Keratinocyte (primary cell): ENCODE results near the gene SYNJ2. TPM values are rescaled to one million over a fixed set of nuclear protein-coding genes. Genes with fewer than 3 reads are reported as not detected.

Experiments used
- DNase-seq: peaks from one replicate; pipeline ENCODE4 v3.0.0-alpha.2; 2011; ENCODE audit warnings: low read depth, missing footprints, low spot score
- FAIRE-seq: peaks from 2 replicates; lab custom pipeline; 2011; peaks lifted over from hg19 to GRCh38; lab: Jason Lieb, UNC
- H2AFZ ChIP-seq: 2 replicates; pipeline ENCODE4 v1.6.0; 2012; ENCODE audit warnings: low read length, control low read depth, inconsistent platforms; ENCODE audit not compliant: control insufficient read depth
- H3K27ac ChIP-seq: 2 replicates; pipeline ENCODE4 v1.5.1; 2011; ENCODE audit warnings: low read length; ENCODE audit not compliant: control insufficient read depth, insufficient read depth
- H3K27me3 ChIP-seq: 3 replicates; pipeline ENCODE4 v1.6.0; 2011; ENCODE audit warnings: low read length; ENCODE audit not compliant: control insufficient read depth, insufficient read depth; ENCODE audit errors: extremely low read depth
- H3K36me3 ChIP-seq, 2 experiments: 2 replicates in 1 of 2; 3 replicates in 1 of 2; pipeline ENCODE4 v1.5.1; 2011; ENCODE audit warnings: low read length in 2 of 2, mild to moderate bottlenecking in 1 of 2; ENCODE audit not compliant: control insufficient read depth in 2 of 2, insufficient read depth in 2 of 2; ENCODE audit errors: extremely low read depth in 1 of 2
- H3K4me1 ChIP-seq: 3 replicates; pipeline ENCODE4 v1.5.1; 2011; ENCODE audit warnings: low read length; ENCODE audit not compliant: control insufficient read depth, insufficient read depth; ENCODE audit errors: extremely low read depth
- H3K4me2 ChIP-seq: 3 replicates; pipeline ENCODE4 v1.6.0; 2011; ENCODE audit warnings: low read depth, low read length; ENCODE audit not compliant: control insufficient read depth, insufficient read depth; ENCODE audit errors: extremely low read depth
- H3K4me3 ChIP-seq, 3 experiments: fragments of 200-600 bp in 1 of 3; sonication (generic) in 1 of 3; 2 replicates in 2 of 3; 3 replicates in 1 of 3; pipeline ENCODE4 v1.5.1; 2011 to 2016; ENCODE audit warnings: low read length in 3 of 3, mild to moderate bottlenecking in 3 of 3, control low read depth in 2 of 3, inconsistent platforms in 1 of 3, low read depth in 1 of 3, mixed read lengths in 1 of 3, mixed run types in 1 of 3, moderate library complexity in 1 of 3; ENCODE audit not compliant: control insufficient read depth in 2 of 3, insufficient read depth in 2 of 3; ENCODE audit errors: extremely low read depth in 1 of 3
- H3K79me2 ChIP-seq: 2 replicates; pipeline ENCODE4 v1.6.0; 2012; ENCODE audit warnings: low read length; ENCODE audit not compliant: control insufficient read depth, insufficient read depth
- H3K9ac ChIP-seq: 3 replicates; pipeline ENCODE4 v1.6.0; 2011; ENCODE audit warnings: low read length; ENCODE audit not compliant: control insufficient read depth, insufficient read depth; ENCODE audit errors: extremely low read depth
- H3K9me1 ChIP-seq: 3 replicates; pipeline ENCODE4 v1.6.0; 2011; ENCODE audit warnings: low read length; ENCODE audit not compliant: control insufficient read depth, insufficient read depth; ENCODE audit errors: extremely low read depth
- H3K9me3 ChIP-seq: 2 replicates; pipeline ENCODE4 v1.5.1; 2012; ENCODE audit warnings: low read depth, low read length; ENCODE audit not compliant: control insufficient read depth
- H4K20me1 ChIP-seq: 3 replicates; pipeline ENCODE4 v1.6.0; 2011; ENCODE audit warnings: low read length; ENCODE audit not compliant: control insufficient read depth, insufficient read depth; ENCODE audit errors: extremely low read depth
- EZH2 ChIP-seq: IDR thresholded peaks from one replicate; pipeline ENCODE4 v1.6.1; 2012; ENCODE audit warnings: inconsistent platforms, mild to moderate bottlenecking, low read length, moderate library complexity
- dilution Hi-C: fragments of 300-500 bp; cut with MboI; formaldehyde crosslinking; loops from one replicate; pipeline ENCODE4 v1.7.0; 2020; ENCODE audit warnings: low sequenced_read_pairs; ENCODE audit not compliant: extremely low pct_ligation_motif_present
- polyA plus RNA-seq, 5 experiments: library from polyadenylated mRNA; depleted of rRNA in 3 of 5; stranded (reverse) in 3 of 5; stranded (forward) in 1 of 5; unstranded in 1 of 5; fragments of >200 nt; gene quantifications; 1 replicate in 1 of 5; 2 replicates in 3 of 5; 3 replicates in 1 of 5; pipeline versions ENCODE4 v1.2.1 to v1.2.3, GENCODE V29; 2011 to 2012; ENCODE audit warnings: missing spikeins in 2 of 5, low read depth in 1 of 5, low replicate concordance in 1 of 5
- TF ChIP-seq, protein P1 (sequence below), 3 experiments: IDR thresholded peaks in 1 of 3; conservative IDR thresholded peaks in 1 of 3; optimal IDR thresholded peaks in 1 of 3; 2 replicates in 2 of 3; 3 replicates in 1 of 3; pipeline versions ENCODE3 to v1.5.1; 2011; ENCODE audit warnings: low read length in 3 of 3, mild to moderate bottlenecking in 3 of 3, moderate library complexity in 2 of 3, control low read depth in 1 of 3, inconsistent platforms in 1 of 3; ENCODE audit not compliant: insufficient read depth in 2 of 3; ENCODE audit errors: extremely low read depth in 1 of 3

Gene SYNJ2
- polyA plus RNA-seq, 1 donor (not counting 4 experiments of a cell fraction or from before 2014, with no cell fraction given) = 8.6 TPM

DNA sequence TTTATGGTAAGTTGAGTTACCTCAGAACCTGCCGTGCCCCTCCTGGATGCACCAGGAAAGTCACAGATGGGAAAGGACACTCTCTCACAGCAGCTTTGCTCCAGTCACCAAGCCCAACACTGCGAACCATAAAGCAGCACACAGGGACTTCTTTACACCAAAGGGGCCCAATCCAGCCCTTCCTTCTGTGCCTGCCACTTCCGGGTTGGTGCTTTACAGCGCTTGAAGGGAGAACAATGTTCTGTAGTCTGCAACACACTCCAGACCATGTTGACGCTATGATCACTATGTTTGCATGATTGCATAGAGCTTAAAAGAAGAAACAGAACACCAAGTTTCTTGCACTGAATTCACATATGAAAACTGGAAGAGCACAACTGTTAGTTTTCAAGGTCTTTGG lies 129.3 kb downstream of the SYNJ2 start:
- Histone ChIP-seq H3K79me2 (no peaks in the 10 kb centered on the region), H3K4me1 (no peaks in the 10 kb centered on the region), H3K36me3 (peaks cover 5 to 8% of the 10 kb centered on the region in 2 experiments), H3K4me2 (no peak overlapping the region), H2AFZ (no peak overlapping the region), H3K9me3 (no peaks in the 10 kb centered on the region), H3K27ac (no peak overlapping the region), H4K20me1 (no peaks in the 10 kb centered on the region), H3K27me3 (no peaks in the 10 kb centered on the region), H3K4me3 (no peak overlapping the region), H3K9me1 (no peaks in the 10 kb centered on the region), H3K9ac (no peak overlapping the region)
- DNase-seq (no peak), FAIRE-seq (no peak)
- dilution Hi-C loops = no loop called here
- no peak for TF ChIP-seq EZH2
- TF ChIP-seq, protein P1, sequence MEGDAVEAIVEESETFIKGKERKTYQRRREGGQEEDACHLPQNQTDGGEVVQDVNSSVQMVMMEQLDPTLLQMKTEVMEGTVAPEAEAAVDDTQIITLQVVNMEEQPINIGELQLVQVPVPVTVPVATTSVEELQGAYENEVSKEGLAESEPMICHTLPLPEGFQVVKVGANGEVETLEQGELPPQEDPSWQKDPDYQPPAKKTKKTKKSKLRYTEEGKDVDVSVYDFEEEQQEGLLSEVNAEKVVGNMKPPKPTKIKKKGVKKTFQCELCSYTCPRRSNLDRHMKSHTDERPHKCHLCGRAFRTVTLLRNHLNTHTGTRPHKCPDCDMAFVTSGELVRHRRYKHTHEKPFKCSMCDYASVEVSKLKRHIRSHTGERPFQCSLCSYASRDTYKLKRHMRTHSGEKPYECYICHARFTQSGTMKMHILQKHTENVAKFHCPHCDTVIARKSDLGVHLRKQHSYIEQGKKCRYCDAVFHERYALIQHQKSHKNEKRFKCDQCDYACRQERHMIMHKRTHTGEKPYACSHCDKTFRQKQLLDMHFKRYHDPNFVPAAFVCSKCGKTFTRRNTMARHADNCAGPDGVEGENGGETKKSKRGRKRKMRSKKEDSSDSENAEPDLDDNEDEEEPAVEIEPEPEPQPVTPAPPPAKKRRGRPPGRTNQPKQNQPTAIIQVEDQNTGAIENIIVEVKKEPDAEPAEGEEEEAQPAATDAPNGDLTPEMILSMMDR (optimal IDR thresholded peaks at IDR 0.05 in 1 of 3, IDR thresholded peaks at IDR 0.05 in 1 of 3, conservative IDR thresholded peaks at IDR 0.05 in 1 of 3; ENCODE audit: extremely low read depth in 1 of 3, insufficient read depth in 2 of 3, low read length in 3 of 3) = no peak

DNA sequence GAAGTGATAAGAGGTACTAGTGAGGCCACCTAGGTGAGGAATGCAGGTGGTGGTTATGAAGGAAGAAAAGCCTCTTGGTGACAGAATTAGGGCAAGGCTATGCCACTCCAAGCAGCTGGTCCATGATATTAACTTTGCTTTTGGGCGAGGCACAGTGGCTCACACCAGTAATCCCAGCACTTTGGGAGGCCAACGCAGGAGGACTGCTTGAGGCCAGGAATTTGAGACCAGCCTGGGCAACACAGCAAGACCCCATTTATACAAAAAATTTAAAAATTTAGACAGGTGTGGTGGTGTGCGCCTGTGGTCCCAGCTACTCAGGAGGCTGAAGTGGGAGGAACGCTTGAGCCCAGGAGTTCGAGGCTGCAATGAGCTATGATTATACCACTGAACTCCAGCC lies 130.3 kb downstream of the SYNJ2 start:
- H2AFZ ChIP-seq = no peak overlapping the region
- no peak for DNase-seq
- TF ChIP-seq, protein P1 (optimal IDR thresholded peaks at IDR 0.05 in 1 of 3, IDR thresholded peaks at IDR 0.05 in 1 of 3, conservative IDR thresholded peaks at IDR 0.05 in 1 of 3; ENCODE audit: extremely low read depth in 1 of 3, insufficient read depth in 2 of 3, low read length in 3 of 3) = no peak
- no peak for TF ChIP-seq EZH2
- H3K79me2 ChIP-seq = no peaks in the 10 kb centered on the region
- peaks cover 5 to 9% of the 10 kb centered on the region in 2 experiments for H3K36me3 ChIP-seq
- no peaks in the 10 kb centered on the region for H3K27me3 ChIP-seq
- H3K4me2 ChIP-seq = no peak overlapping the region
- no peak overlapping the region for H3K4me3 ChIP-seq
- H3K9me3 ChIP-seq = no peaks in the 10 kb centered on the region
- no peaks in the 10 kb centered on the region for H3K4me1 ChIP-seq
- no peak overlapping the region for H3K9ac ChIP-seq
- dilution Hi-C loops = no loop called here
- no peaks in the 10 kb centered on the region for H3K9me1 ChIP-seq
- no peak for FAIRE-seq
- H4K20me1 ChIP-seq = no peaks in the 10 kb centered on the region
- H3K27ac ChIP-seq = no peak overlapping the region
